Measurements from ENCODE around the gene PROSER1.
"Not testable (repeated sequence)": the region's sequence is repeated elsewhere in the genome, so short reads cannot be mapped to it uniquely, and the experiment has no call there.

The PROSER1 gene

DNA sequence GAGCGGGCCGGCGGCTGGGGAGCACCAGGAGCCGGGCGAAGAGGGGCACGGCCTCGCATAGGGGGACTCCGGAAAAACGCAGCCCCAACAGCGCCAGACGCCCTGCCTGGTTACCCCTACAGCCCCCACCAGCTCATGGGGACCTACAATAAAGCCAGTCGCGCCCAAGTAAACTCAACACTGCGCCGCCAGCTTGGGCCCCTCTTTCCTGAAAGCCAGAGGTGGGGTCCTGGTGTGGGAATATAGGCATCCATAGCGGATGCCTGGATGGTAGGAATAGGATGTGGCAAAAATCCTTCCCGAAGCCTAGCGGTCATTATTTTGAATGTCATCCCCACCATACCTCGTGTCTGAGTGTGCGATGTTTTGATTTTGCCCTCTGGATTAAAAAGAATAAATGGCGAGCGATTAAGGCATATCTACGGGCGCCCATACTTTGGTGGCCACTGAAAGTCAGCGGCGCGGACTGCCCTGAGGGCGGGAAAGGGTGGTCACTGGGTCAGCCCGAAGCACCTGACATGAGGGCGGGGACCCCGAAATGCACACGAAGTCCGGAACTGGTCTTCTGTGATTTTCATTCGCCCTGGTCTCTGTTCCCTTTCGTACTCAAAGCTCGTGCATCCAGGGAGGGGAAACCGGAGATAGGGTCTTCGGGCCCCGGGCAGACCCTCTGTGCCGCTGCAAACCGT is at the start of gene PROSER1, which contains the start of gene NHLRC3:
TSS of gene PROSER1 (minus strand) at position 210 of the 689 bp plus-strand sequence. CDS start 847 bp downstream, outside the sequence.
TSS of gene NHLRC3 (plus strand) at position 577 of the 689 bp plus-strand sequence. CDS start 184 bp downstream, outside the sequence.
- peak; percentile 68 for DNase-seq

DNA sequence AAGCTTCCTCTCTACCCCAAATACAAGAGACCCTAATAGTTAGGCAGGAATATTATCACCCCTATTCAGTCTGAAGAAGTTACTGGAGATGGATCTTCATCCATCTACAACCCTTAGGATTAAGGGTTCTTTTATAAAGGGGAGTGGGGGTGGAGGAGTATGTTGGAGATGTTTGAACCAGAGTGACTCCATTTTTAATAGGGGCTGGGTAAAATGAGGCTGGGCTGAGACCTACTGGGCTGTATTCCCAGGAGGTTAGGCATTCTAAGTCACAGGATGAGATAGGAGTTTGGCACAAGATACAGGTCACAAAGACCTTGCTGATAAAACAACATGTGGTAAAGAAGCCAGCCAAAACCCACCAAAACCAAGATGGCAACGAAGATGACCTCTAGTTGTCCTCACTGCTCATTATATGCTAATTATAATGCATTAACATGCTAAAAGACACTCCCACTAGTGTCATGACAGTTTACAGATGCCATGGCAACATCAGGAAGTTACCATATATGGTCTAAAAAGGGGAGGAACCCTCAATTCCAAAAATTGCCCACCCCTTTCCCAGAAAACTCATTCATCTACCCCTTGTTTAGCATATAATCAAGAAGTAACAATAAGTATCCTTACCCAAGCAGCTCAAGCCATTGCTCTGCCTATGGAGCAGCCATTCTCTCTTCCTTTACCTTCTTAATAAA is 48.5 kb upstream of the PROSER1 start:
- DNase-seq, result not testable (repeated sequence)

GRCh38 chr13:39073983-39074382 is 36.1 kb upstream of the PROSER1 start:
- DNase-seq, result no peak

DNA sequence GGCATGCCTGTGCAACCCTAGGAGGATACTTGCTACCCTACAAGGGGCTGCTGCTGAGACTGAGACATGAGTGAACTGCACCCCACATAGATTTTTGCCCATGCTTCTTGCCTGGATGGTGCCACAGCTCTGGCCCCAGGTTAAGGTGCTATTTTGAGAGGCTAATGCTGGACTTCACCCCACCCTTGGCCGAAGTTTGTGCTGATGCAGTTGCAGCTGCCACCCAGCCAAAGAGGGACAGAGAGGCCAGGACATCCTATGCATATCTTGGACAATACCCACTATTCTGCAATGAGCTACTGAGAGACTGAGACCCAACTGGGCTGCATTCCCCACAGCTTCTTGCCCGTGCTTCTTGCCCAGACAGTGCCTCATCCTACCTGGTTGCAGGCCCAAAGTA is 35.0 kb upstream of the PROSER1 start:
- DNase-seq, result no peak

GRCh38 chr13:39062004-39062403 is 24.1 kb upstream of the PROSER1 start:
- no peak for DNase-seq

- DNase-seq, result no peak
Observed at GRCh38 chr13:39058040-39058439, 20.2 kb upstream of the PROSER1 start.

GRCh38 chr13:39056018-39056417 is 18.1 kb upstream of the PROSER1 start:
- no peak for DNase-seq

DNA sequence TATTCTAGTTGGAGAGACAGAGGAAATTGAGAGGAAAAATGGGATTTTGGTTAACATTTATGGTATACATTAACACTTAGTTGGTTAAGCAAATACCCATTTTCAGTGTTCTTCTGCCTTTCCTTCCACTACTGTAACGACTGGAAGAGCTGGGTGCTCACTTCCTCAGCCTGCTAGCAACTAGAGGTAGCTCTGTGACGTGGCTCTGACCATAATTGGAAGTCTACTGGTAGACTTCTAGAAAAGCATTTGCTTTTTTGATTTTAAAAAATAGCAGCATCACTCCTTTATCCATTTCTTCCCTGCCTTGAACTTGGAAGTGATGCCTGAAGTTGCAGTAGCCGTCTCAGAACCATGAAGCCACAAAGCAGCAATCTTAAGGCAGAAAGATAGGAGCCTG is 16.2 kb upstream of the PROSER1 start:
- DNase-seq, result no peak

DNA sequence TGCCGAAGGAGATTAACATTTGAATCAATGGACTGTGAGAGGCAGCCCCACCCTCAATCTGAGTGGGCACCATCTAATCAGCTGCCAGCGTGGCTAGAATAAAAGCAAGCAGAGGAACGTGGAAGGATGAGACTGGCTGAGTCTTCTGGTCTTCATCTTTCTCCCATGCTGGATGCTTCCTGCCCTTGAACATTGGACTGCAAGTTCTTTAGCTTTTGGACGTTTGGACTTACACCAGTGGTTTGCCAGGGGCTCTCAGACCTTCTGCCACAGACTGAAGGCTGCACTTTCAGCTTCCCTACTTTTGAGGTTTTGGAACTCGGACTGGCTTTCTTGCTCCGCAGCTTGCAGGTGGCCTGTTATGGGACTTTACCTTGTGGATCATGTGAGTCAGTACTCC is 15.1 kb upstream of the PROSER1 start:
- DNase-seq, result no peak

- DNase-seq, result no peak
Observed at GRCh38 chr13:39051157-39051556, 13.3 kb upstream of the PROSER1 start.

GRCh38 chr13:39049274-39049673 is 11.4 kb upstream of the PROSER1 start:
- no peak for DNase-seq

DNA sequence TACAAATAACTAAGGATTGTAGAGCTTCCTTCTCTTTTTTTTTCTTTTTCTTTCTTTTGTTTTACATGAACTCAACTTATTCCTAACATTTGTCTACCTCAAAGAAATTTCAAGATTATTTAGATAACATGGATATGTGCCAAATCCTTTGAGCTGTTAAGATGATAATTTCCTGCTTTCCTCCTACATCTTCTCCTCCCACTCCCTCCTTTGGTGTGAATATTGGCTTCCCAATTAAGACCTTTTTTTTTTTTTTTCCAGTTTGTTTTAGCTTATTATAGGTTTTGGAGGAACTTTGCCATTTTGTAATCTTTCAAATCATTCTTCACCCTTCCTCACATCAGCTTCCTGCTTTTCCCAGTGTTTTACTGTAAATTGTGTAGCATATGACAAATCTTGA is 10.9 kb upstream of the PROSER1 start:
- no peak for DNase-seq

GRCh38 chr13:39047560-39047959 is 9.7 kb upstream of the PROSER1 start:
- DNase-seq, result no peak

GRCh38 chr13:39044536-39044935 is 6.6 kb upstream of the PROSER1 start:
- DNase-seq, result no peak

DNA sequence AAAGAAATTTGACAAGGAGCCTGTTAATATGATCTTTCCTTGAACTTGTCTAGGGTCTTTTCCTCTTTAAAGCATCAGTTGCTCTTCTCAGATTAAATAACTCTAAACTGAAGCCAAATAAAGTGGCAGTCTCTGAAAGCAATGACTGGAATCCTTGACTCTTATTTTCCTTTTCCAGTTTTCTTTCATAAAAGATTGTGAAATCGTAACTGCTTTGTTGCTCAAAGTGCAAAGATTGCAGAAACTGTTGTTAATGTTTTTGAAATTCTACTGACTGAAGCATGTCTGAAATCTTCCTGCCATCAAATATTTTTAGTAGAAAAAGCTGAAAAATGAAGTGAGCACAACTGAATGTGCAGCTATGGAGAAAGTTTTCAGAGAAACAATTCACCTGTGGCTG is 2.3 kb upstream of the PROSER1 start:
- DNase-seq, result no peak

GRCh38 chr13:39039041-39039440 is 1.2 kb upstream of the PROSER1 start:
- no peak for DNase-seq

- peak; percentile 27 for DNase-seq
Observed at GRCh38 chr13:39038569-39039030, 711 bp upstream of the PROSER1 start.

DNA sequence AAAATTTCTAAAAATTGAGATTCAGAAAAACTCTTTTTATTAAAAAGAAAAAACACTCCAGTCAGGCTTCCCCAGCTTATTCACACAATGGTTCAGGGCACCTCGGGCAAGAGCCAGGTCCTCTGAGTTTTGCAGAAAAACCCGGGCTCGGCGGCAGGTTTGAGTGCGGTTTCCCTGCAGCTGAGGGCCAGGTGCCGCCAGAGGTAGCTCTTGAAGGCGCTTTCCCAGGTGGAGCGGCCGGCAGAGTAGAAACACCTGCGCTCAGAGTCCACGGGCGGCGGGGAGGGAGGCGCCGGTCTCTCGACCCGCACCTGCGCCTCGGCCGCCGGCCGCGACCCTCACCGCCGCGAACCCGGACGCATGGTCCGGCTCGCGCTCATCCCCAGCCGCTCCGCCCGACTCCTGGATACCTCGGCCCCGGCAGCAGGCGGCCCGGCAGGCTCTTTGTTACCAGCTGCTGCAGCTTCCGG is 444 bp downstream of the PROSER1 start:
- no peak for DNase-seq

DNA sequence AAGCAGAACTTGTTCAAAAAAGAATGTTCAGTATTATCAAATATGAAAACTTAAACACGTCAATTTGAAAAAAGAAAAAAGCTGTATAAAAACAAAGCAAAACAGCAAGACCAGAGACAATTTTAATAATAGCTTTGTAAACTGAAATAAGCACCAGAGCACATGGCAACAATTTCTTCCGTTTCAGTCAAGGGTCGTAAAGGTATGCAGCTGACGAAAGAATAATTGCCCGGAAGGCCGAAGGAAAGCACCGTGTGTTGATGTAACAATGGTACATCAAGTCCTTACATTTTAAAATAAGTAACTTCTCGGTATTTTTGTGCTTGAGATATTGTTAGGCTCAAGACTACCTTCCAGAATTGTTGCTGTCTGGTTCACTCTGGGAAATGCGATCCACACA is 1.7 kb downstream of the PROSER1 start:
- no peak for DNase-seq

DNA sequence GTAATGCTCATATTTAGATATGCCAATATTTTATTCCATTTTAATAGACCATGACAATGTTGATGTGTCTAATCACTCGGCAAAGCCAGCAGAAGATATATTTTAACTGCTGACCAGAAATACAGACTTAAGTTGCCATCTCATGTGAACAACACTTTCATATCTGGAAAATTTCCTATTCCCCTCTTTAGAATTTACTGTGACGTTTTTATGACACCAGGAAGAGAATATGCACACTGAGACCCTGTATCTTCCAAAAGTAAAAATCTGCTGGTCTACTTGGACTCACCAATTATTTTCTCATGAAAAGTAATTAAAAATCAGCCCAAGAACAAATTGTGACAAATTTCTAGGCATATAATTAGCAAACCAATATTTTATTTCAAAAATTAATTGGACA is 2.1 kb downstream of the PROSER1 start:
- DNase-seq, result no peak

- no peak for DNase-seq
Observed at GRCh38 chr13:39035204-39035603, 2.7 kb downstream of the PROSER1 start.

GRCh38 chr13:39034085-39034484 is 3.8 kb downstream of the PROSER1 start:
- no peak for DNase-seq

- no peak for DNase-seq
Observed at GRCh38 chr13:39032150-39032549, 5.7 kb downstream of the PROSER1 start.

- no peak for DNase-seq
Observed at GRCh38 chr13:39025433-39025839, 12.5 kb downstream of the PROSER1 start.
